RKO (cell line): ENCODE results near the gene PRDM11.

Experiments
- DNase-seq: peaks from one replicate; pipeline ENCODE4 v3.0.0-alpha.2; 2016; ENCODE audit warnings: low spot score

The PRDM11 gene

DNA sequence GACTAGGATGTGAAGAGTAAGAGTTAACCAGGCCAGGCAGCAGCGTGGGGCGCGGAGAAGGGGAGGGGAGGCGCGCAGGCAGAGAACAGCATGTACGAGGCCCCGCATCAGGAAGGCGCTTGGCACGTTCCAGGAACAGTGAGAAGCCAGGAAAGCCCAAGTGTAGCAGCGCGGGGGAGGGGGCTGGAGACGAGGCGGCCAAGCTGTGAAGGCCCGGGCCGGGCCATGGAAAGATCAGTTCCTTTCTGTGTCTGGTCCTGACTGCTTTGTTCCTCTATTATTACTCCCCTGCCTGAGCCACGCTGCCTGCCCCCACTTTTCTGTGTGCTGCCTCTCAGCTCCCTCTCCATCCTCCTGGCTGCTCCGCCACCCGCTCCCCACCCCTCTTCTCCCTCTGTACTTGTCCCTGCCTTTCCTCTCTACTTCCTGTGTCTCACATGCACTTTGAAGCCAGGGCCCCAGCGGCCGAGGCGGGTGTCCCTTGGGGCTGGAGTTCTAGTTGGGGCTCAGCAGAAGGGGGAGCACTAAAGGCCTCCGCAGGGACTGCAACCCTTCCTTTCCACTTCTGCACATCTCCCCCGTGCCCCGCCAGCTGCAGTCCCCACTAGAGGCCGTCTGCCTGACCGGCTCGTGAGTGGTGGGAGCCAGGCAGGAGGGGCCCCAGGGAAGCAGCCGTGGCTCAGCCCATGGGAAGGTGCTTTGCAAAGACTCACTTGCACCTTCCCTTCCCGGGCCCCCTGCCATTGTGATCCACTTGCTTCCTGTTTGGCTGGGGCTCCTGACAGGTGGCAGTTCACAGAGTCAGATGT, 63.7 kb downstream of the PRDM11 start:
- no peak for DNase-seq

DNA sequence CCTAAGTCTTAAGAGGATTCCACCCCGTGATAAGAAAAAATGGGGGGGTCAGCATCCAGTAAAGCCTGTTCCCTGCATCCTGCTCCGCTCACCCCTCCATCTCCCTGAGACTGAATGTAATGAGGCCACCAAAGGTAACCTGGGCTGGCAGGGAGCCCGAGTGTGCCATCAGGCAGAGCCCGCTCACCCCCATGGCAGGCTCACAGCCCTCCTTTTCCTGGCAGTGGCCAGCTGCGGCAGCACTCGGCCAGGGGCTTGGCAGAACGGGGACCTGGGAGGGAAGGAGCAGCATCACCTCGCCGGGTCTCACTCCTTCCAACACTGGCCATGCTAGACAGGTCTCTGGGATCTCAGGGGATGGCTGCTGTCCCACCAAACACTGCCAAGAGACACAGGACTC, 64.4 kb downstream of the PRDM11 start:
- no peak for DNase-seq

DNA sequence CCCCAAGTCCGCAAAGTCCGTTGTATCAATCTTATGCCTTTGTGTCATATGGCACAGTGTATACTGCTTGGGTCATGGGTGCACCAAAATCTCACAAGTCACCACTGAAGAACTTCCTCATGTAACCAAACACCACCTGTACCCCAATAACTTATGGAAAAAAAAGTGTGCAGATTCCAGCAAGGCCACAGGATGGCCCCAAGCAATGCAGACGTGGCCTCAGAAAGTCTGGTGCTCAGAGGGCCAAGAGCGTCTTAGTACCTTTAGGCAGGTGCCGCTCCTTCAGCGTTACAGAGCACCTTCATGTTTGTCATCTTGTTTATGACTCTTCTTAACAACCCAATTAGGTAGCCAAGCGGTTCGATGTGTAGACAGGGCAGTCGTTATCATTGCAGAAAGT, 65.3 kb downstream of the PRDM11 start:
- DNase-seq = no peak

DNA sequence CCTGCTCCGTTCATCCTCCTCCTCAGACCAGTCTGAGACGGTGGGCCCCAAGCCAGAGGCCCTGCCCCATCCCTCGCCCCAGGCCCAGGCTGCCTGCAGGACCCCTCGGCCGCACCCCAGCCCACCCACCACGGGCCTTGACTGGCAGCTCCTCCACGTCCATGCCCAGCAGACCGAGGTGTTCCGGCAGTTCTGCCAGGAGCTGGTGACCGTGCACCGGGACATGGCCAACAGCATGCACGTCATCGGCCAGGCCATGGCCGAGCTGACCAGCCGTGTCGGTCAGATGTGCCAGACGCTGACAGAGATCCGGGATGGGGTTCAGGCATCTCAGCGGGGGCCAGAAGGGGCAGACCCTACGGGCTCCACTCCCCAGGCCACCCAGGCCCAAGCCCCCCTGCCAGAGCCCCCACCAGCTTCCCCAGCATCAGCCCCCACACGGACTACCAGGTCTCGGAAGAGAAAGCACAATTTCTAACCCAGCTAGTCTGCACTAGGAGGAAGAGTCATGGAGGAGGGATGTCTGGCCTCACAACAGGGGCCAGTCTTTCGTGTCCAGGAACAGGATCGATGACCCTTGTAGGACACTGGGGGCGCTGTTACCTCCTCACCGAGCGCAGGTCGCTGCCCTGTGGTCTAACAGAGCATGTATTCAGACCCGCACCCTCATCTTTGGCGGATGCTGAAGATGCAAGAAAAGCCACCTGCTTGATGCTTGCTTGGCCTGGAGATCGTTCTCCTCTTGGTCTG, 66.3 kb downstream of the PRDM11 start:
- no peak for DNase-seq

DNA sequence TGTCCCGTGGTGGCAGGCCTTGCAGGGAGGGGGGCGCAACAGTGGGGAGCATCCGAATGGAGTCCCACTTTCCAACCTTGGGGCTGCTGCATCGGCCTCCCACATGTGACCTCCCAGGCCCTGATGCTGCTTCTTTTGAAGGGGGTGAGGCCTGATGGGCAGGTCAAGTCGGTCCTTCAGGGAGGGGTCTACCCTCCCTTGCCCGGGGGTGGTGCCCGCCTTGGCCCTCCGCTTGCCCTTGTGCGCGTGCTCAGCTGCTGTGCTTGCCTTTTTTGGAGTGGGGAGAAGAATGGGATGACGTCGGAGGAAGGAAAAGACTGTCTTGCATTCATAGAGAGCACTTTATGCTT, 66.9 kb downstream of the PRDM11 start:
- DNase-seq = no peak

DNA sequence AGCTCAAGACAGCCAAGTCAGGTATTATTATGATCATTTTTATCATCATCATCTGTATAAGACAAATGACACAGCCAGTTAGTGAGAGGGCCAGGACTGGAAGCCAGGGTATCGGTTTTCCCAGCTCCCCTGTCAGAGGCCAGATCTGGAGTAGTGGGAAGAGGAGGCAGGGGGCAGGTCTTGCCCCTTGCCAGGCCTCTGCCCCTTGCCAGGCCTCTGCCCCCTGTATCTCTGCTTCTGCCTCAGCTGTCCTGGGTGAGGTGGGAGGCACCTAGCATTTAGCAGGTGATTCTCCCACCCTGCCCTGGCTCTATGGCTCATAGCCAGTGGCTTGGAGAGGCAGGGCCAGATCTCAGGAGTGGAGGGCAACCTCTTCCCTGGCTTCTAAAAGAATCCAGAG, 67.3 kb downstream of the PRDM11 start:
- DNase-seq = no peak

DNA sequence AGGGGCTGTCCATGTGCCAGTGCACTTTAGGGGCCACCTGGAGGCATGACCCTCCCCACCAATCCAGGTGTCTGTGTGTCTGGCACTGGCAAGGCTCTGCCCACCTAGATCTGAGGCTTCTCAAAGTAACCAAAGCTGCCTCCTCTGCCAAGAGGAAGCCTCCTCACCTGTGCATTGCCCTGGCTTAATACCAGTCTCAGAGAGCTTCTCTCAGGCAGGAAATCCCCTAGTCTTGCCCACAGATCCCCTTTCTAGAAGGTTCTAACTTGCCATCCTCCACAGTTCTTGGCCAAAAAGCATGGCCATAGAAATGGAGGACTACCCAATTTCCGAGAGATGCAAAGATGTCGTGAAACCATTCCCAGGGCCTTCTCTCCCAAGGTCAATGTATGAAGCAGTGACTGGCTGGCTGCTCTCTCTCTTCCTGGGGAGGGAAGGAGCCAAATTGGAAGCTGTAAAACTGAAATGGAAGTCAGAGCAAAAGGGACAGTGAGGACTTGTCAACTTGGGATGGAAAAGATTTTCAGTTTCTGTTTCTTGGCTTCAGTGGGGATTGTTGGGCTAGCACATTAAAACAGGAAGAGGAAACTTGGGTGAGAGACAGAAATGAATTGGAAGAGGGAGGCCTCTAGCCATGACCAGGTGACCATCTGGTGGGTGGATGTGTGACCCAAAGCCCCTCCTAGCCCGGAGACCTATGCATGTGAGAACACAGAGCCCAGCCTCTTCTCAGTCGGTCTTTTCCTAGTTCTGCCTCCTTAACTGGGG, 68.8 kb downstream of the PRDM11 start:
- DNase-seq = no peak

DNA sequence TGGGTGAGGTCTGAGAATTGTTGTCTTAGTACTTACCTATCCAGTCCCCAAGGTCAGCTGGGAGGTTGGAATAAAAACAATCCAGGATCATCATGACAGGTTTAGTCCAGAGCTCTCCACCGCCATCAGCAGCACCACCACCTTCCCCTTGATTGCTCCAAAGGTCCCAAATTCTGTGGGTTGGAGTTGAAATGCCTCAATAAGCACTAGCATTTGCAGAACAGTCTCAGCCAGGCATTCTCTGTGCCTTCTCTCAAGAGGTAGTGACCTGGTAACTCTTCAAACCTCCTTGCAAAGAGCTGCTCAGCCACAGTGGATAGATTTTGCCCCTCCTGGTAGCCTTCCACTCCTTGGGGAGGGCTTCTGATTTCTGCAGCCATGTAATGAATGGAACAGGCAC, 69.6 kb downstream of the PRDM11 start:
- no peak for DNase-seq

DNA sequence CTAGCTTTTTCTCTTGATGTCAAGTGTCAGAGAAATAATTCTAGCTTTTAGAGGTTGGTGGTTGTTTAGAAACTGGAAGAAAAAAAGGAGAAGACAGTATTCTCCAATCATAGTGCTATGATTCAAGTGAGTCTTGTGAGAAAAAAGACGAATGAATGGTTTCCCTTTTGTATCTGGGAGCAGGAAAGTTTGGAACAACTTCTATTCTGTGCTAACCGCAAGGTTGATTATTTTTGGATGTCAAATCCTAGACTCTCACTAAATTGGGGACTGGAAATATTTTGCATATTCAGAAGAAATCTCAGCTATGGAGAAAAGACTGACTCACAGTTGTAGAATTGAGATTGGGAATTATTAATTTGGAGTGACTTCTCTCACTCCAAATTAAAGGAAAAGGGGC, 70.5 kb downstream of the PRDM11 start:
- no peak for DNase-seq

DNA sequence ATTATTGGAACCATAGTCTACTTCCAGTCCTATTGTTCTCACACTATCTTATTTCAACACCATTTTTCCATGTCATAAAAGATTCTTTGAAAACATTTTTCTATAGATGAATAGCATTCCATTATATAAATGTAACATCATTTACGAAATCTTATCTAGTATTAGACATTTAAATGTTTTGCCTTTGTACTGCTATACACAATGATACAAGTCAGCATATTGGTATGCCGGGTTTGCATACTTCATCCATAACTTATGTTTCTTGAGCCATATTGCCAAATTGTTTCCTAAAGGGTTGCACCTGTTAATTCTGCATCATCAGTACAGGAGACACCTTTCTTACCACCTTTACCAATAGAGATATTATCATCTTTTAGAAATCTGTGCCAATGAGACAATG, 71.6 kb downstream of the PRDM11 start:
- DNase-seq = no peak

DNA sequence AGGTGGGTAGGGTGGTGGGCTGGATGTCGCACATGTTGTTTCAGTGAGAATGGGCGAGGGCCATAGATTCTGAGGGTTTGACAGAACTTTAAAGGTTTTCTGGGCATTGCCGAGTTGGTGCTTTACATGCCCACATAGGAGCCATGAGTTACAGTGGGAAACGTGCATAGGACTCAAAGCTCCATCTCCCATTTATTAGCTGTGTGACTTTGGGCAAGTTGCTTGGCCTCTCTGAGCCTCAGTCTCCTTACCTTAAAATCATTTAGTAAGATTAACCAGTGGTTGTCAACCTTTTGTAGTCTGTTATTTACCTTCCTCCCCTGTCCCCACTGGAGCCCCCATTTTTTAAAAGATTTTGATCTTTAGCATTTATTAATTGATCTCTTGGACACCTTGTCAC, 72.3 kb downstream of the PRDM11 start:
- no peak for DNase-seq

DNA sequence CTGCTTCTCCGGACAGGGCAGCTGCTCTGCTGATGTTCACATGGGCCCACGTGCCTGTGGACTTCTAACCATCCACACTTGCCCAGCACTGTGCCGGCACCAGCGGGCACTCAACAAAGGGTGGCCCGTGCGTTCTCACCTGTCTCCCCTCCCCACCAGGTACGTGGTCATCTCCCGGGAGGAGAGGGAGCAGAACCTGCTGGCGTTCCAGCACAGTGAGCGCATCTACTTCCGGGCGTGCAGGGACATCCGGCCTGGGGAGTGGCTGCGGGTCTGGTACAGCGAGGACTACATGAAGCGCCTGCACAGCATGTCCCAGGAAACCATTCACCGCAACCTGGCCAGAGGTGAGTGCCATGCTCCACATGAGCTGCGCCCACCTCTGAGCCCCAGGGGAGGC, 73.0 kb downstream of the PRDM11 start:
- DNase-seq = no peak

DNA sequence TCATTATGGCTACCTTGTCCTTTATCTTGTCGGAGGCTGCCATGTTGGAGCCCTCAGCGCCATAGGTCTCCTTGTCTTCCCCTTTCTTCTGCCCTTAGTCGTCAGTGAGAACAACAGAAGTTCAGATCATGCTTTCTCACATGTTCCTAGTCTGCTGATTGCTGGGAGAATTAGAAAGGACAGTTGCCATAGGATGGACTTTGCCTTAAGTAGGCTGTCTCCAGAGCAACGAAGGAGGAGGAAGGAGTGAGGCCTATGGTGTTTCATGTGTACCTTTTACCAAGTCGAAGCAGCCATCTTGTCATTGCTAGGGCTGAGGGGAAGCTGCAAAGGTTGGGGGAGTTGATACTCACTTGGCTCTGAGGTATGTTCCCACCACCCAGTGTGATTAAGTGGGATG, 77.1 kb downstream of the PRDM11 start:
- no peak for DNase-seq

DNA sequence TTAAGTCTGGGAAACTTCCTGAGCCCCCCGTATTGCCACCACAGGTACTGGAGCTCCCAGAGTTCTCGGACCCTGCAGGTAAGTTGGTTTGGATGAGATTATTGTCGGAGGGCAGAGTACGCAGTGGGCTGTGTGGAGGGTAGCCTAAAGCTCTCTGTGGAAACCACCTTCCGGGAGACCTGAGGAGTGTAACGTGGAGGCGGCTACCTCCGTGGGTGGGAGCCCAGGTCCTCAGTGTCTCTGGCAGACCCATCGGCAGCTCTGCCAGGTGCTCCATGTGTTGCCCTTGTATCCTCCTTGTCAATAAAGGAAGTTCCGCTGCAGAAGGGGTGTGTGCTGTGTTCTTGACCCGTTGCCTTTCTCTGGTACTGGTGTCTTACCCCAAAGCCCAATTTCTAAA, 78.3 kb downstream of the PRDM11 start:
- no peak for DNase-seq

DNA sequence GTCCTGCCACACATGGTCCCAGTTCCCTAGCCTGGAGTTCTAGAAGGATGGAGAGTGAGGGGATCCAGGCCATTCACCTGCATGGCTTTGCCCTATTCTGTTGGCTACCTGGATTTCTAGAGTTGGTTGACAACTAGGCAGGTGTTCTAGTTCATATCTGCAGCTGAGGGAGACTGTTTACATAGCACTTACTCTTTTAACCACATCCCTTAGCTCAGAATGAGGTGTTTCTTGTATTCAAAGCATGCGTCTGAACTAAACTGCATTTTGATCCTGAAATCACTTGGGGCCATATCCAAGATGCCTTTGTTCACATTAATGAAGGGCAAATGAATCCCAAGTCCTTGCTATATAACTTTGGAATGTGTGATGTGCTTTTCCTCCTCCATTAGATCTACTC, 78.8 kb downstream of the PRDM11 start:
- no peak for DNase-seq

DNA sequence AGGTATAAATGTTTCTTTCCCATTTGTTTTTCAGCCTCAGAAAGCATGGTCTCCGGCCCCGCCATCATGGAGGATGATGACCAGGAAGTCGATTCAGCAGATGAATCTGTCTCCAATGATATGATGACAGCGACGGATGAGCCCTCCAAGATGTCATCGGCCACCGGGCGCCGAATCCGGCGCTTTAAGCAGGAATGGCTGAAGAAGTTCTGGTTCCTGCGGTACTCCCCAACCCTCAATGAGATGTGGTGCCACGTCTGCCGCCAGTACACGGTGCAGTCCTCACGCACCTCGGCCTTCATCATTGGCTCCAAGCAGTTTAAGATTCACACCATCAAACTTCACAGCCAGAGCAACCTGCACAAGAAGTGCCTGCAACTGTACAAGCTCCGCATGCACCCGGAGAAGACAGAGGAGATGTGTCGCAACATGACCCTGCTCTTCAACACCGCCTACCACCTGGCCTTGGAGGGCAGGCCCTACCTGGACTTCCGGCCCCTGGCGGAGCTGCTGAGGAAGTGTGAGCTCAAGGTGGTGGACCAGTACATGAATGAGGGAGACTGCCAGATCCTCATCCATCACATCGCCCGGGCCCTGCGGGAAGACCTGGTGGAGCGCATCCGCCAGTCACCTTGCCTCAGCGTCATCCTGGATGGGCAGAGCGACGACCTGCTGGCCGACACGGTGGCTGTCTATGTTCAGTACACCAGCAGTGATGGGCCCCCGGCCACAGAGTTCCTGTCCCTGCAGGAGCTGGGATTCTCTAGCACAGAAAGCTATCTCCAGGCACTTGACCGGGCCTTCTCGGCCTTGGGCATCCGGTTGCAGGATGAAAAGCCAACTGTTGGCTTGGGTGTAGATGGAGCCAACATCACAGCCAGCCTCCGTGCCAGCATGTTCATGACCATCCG, 79.8 kb downstream of the PRDM11 start:
- no peak for DNase-seq

DNA sequence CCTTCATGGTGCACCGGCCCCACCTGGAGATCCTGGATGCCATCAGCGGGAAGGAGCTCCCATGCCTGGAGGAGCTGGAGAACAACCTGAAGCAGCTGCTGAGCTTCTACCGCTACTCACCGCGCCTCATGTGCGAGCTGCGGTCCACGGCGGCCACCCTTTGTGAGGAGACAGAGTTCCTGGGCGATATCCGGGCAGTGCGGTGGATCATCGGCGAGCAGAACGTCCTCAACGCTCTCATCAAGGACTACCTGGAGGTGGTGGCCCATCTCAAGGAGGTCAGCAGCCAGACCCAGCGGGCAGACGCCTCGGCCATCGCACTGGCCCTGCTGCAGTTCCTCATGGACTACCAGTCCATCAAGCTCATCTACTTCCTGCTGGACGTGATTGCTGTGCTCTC, 80.5 kb downstream of the PRDM11 start:
- DNase-seq = no peak

DNA sequence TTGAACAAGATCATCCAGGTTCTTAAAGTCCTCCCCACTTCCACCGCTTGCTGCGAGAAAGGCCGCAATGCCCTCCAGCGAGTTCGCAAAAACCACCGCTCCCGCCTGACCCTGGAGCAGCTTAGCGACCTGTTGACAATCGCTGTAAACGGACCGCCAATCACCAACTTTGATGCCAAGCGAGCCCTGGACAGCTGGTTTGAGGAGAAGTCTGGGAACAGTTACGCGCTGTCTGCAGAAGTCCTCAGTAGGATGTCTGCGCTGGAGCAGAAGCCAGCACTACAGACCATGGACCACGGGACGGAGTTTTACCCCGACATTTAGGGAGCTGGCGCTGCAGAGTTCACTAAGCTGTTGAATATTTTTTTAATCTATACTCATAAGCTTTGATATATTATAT, 81.4 kb downstream of the PRDM11 start:
- no peak for DNase-seq

DNA sequence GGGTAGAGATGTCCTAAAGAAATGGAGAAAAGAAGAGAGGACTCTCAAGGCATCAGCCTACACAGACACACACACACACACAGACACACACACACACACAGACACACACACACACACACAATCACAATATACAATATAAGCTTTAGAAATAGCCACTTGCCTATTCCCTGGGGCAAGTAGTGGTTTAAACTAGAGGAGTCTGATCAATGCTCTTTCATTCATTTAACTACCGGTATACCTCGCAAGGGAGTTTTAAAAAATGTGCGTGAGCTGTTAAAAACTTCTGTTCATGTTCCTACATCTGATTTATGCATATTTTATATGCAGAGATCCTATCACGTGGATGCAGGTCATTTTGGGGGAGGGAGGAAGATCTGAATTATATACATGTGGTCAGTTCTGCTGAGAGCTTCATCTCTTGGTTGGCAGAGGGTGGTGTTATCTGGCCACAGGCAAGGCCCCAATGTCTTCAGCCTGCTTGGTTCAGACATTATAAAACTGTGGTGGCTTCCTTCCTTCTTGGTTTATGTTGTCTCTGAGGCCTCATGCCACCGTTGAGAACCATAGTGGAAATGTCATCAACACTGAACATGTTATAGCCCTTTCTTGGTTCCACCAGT, 83.1 kb downstream of the PRDM11 start:
- DNase-seq = no peak

DNA sequence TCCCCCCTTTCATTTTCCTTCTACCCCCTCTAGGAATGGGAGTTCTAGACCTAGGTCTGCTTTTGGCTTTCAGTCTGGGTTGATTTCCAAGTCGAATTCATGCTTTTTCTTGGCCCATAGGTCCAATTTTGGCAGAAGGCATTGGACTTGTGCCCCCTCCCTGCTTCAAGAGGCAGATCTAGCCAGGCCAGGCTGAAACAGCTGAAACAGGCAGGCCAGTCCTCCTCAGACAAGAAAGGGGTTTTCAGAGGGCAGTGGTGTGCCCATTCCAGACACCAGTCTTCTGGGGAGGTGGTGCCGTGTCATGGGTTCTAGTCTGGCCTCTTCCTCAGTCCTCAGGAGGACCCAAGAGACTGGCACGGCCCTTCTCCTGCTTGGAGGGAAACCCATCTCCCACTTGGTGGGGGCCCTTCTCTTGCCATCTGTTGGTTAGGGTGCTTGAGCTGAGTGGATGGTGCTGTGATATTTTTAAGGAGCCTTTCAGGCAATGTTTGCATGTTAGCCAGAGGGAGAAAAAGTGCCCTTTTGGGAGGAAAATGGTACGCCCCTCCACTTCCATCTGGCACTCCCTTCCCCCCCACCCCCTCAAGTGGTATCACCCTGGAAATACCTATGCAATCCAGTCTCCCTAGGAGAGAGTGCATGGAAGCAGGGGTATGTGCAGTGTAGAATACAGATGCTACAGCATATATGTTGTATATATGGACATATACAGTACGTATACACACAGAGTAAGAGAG, 86.1 kb downstream of the PRDM11 start:
- no peak for DNase-seq
